OCI-LY7 (cell line): ENCODE results near the gene GAK. TPM values are rescaled to one million over a fixed set of nuclear protein-coding genes. Genes with fewer than 3 reads are reported as not detected.
"Not testable (repeated sequence)": the region's sequence is repeated elsewhere in the genome, so short reads cannot be mapped to it uniquely, and the experiment has no call there.

ENCODE experiments used
- BruUV-seq: library from RNA; stranded (reverse); fragments of 400-500 nt; replicated peaks from 2 replicates; lab custom pipeline; 2021; lab: Mats Ljungman, UMichigan
- CTCF ChIA-PET: fragments of 300-600 bp; sonication (Branson Sonifier 250); formaldehyde crosslinking; loops from one replicate; lab custom pipeline; 2022; ENCODE audit warnings: antibody characterized with exemption; ENCODE audit not compliant: unreplicated experiment; lab: Charles Lee
- POLR2A ChIA-PET: fragments of 300-600 bp; sonication (Branson Sonifier 250); formaldehyde crosslinking; loops from one replicate; lab custom pipeline; 2022; ENCODE audit warnings: antibody characterized with exemption; lab: Charles Lee
- DNase-seq: peaks from one replicate; pipeline ENCODE4 v3.0.0-alpha.2; 2015; ENCODE audit warnings: low spot score
- H2AFZ ChIP-seq: fragments of 200-600 bp; sonication (generic), shearing (Covaris generic); 2 replicates; pipeline ENCODE4 v1.6.1; 2014; ENCODE audit warnings: mild to moderate bottlenecking, antibody characterized with exemption, low read length, moderate library complexity
- H3K27ac ChIP-seq: fragments of 200-600 bp; sonication (generic); 2 replicates; pipeline ENCODE4 v1.5.1; 2014; ENCODE audit warnings: mixed run types, low read depth, mild to moderate bottlenecking, moderate library complexity, low read length, inconsistent platforms; ENCODE audit not compliant: poor library complexity, severe bottlenecking
- H3K36me3 ChIP-seq: fragments of 200-600 bp; sonication (generic); 2 replicates; pipeline ENCODE4 v1.6.1; 2014; ENCODE audit warnings: mild to moderate bottlenecking, antibody characterized with exemption, low read length, moderate library complexity, mixed read lengths; ENCODE audit not compliant: insufficient read depth
- H3K4me1 ChIP-seq: fragments of 200-600 bp; sonication (generic); 2 replicates; pipeline ENCODE4 v1.5.1; 2014; ENCODE audit warnings: mild to moderate bottlenecking, low read length; ENCODE audit not compliant: insufficient read depth, poor library complexity, severe bottlenecking
- H3K4me2 ChIP-seq: fragments of 200-600 bp; sonication (generic); 2 replicates; pipeline ENCODE4 v1.6.1; 2014; ENCODE audit warnings: mild to moderate bottlenecking, low read length
- H3K4me3 ChIP-seq: fragments of 200-600 bp; sonication (generic); 2 replicates; pipeline ENCODE4 v1.5.1; 2014; ENCODE audit warnings: mild to moderate bottlenecking, low read depth, low read length; ENCODE audit not compliant: poor library complexity, severe bottlenecking
- H3K79me2 ChIP-seq: fragments of 200-600 bp; sonication (generic); 2 replicates; pipeline ENCODE4 v1.6.1; 2016; ENCODE audit warnings: low read depth, mild to moderate bottlenecking, low read length, moderate library complexity, mixed read lengths; ENCODE audit not compliant: insufficient read depth
- H3K9me2 ChIP-seq: fragments of 200-600 bp; sonication (generic); 2 replicates; pipeline ENCODE4 v1.6.1; 2016; ENCODE audit warnings: mild to moderate bottlenecking, low read length, mixed read lengths; ENCODE audit not compliant: insufficient read depth
- H3K9me3 ChIP-seq: fragments of 200-600 bp; sonication (generic); 2 replicates; pipeline ENCODE4 v1.6.1; 2014; ENCODE audit warnings: mild to moderate bottlenecking, mixed run types, low read length, mixed read lengths
- H4K20me1 ChIP-seq: fragments of 200-600 bp; sonication (generic); 2 replicates; pipeline ENCODE4 v1.6.1; 2014; ENCODE audit warnings: mild to moderate bottlenecking, antibody characterized with exemption, low read length, moderate library complexity, mixed read lengths; ENCODE audit not compliant: insufficient read depth
- CTCF ChIP-seq: fragments of 200-600 bp; sonication (generic); conservative IDR thresholded peaks from 2 replicates; pipeline ENCODE4 v1.5.1; 2014; ENCODE audit warnings: mild to moderate bottlenecking, antibody characterized with exemption, low read length, moderate library complexity, mixed read lengths
- EZH2phosphoT487 ChIP-seq: fragments of 200-600 bp; sonication (generic); IDR thresholded peaks from 2 replicates; pipeline ENCODE4 v1.6.1; 2018; ENCODE audit warnings: low read depth, borderline replicate concordance, mild to moderate bottlenecking, mixed run types, antibody characterized with exemption, low read length, moderate library complexity, mixed read lengths
- intact Hi-C: fragments of 100-400 bp; cut with micrococcal nuclease; formaldehyde crosslinking; loops from one replicate; pipeline ENCODE4 v1.10.0; 2022; ENCODE audit not compliant: unreplicated experiment
- total RNA-seq, 2 experiments: library from RNA; depleted of rRNA in 1 of 2; stranded (reverse); fragments of >200 nt in 1 of 2; shearing (Covaris generic) in 1 of 2; gene quantifications; 2 replicates each; pipeline ENCODE4 v1.2.3, GENCODE V29; 2014 to 2022

The GAK gene
- total RNA-seq, 2 experiments from 2014 or later, result 86.1 to 107 TPM

GRCh38 chr4:924107-925096 lies 7.7 kb downstream of the GAK start:
- peaks cover 24% of the 10 kb centered on the region for H3K36me3 ChIP-seq
- peak overlapping the region; percentile 85 for H3K4me2 ChIP-seq
- intact Hi-C loops, result loop anchor here (5.0 kb wide), 1 partner anchor 142 kb away; no protein-coding TSS in a partner anchor
- peak overlapping the region; percentile 90 for H3K27ac ChIP-seq
- peaks cover under 1% of the 10 kb centered on the region; the same call in 1 of the 2 replicates for H4K20me1 ChIP-seq
- no peak overlapping the region for H2AFZ ChIP-seq
- peak overlapping the region; percentile 32 for H3K4me3 ChIP-seq
- H3K79me2 ChIP-seq, result peaks cover 79% of the 10 kb centered on the region
- TF ChIP-seq EZH2phosphoT487 (no peak), CTCF (no peak)
- peaks cover 58% of the 10 kb centered on the region for H3K4me1 ChIP-seq
- H3K9me3 ChIP-seq, result no peaks in the 10 kb centered on the region
- peak; percentile 68 for DNase-seq
- H3K9me2 ChIP-seq, result no peaks in the 10 kb centered on the region
- no TSS peak for BruUV-seq
- CTCF ChIA-PET, result interaction anchor here (0.6 kb wide), 2 partner anchors 9 to 468 kb away, joined by 3 read pairs; no protein-coding TSS in a partner anchor
- POLR2A ChIA-PET, result no interaction called here

GRCh38 chr4:921830-922331 lies 10.2 kb downstream of the GAK start:
- Histone ChIP-seq H3K4me3 (peak overlapping the region; percentile 51), H3K4me1 (peaks cover 58% of the 10 kb centered on the region)

GRCh38 chr4:919004-919680 lies 13.0 kb downstream of the GAK start:
- Histone ChIP-seq H3K9me3 (peaks cover 18% of the 10 kb centered on the region), H3K4me1 (peaks cover 54% of the 10 kb centered on the region), H3K36me3 (peaks cover 29% of the 10 kb centered on the region), H3K79me2 (peaks cover 92% of the 10 kb centered on the region)
- CTCF ChIA-PET, H2AFZ ChIP-seq, H3K9me2 ChIP-seq, POLR2A ChIA-PET, H3K4me2 ChIP-seq, H4K20me1 ChIP-seq, DNase-seq, BruUV-seq, H3K27ac ChIP-seq, H3K4me3 ChIP-seq, intact Hi-C loops: not testable (repeated sequence)

More at GRCh38 chr4:921830-922331, 10.2 kb downstream of the GAK start:
- peaks cover 13% of the 10 kb centered on the region for H3K9me3 ChIP-seq
- H3K36me3 ChIP-seq, result peaks cover 34% of the 10 kb centered on the region
- no peak overlapping the region for H2AFZ ChIP-seq
- BruUV-seq, result no TSS peak
- CTCF ChIA-PET, result interaction anchor here (0.6 kb wide), 1 partner anchor 65 kb away, joined by 3 read pairs; the partner anchor contains the start of gene IDUA
- POLR2A ChIA-PET, result interaction anchor here (1.2 to 1.3 kb wide), 2 partner anchors 9 to 13 kb away, joined by 5 read pairs; no protein-coding TSS in a partner anchor
- H3K27ac ChIP-seq, result peak overlapping the region; percentile 90
- H3K79me2 ChIP-seq, result peaks cover 93% of the 10 kb centered on the region
- H3K9me2 ChIP-seq, result no peaks in the 10 kb centered on the region
- intact Hi-C loops, result loop anchor here (5.0 kb wide), 1 partner anchor 140 kb away; no protein-coding TSS in a partner anchor
- no peak for TF ChIP-seq CTCF
- TF ChIP-seq EZH2phosphoT487, result no peak
- H4K20me1 ChIP-seq, result no peaks in the 10 kb centered on the region; the same call in 1 of the 2 replicates
- peak; percentile 72 for DNase-seq
- H3K4me2 ChIP-seq, result peak overlapping the region; percentile 85

- CTCF ChIA-PET, H3K9me2 ChIP-seq, H4K20me1 ChIP-seq, DNase-seq, BruUV-seq, intact Hi-C loops, H2AFZ ChIP-seq, H3K27ac ChIP-seq, H3K4me3 ChIP-seq, POLR2A ChIA-PET, H3K4me2 ChIP-seq: not testable (repeated sequence)
- peaks cover 87% of the 10 kb centered on the region for H3K79me2 ChIP-seq
- H3K4me1 ChIP-seq, result peaks cover 49% of the 10 kb centered on the region
- peaks cover 29% of the 10 kb centered on the region for H3K36me3 ChIP-seq
- H3K9me3 ChIP-seq, result peaks cover 18% of the 10 kb centered on the region
Measured at GRCh38 chr4:918591-918990, 13.5 kb downstream of the GAK start.
